ENCODE data around the gene ZNF189.
A peak's percentile ranks its signal among the peaks of the same experiment; 100 is the strongest.

Gene ZNF189

GRCh38 chr9:101457003-101457402 lies 58.4 kb downstream of the ZNF189 start:
- no peak overlapping the region for H3K4me3 ChIP-seq (ENCODE audit: low read length)
- H3K9ac ChIP-seq (ENCODE audit: low read length): no peak overlapping the region
- DNase-seq (ENCODE audit: low read depth): no peak
- no peaks in the 10 kb centered on the region for H3K9me3 ChIP-seq (ENCODE audit: control insufficient read depth, low read length)
- peaks cover 14% of the 10 kb centered on the region for H3K27me3 ChIP-seq (replicated peaks; ENCODE audit: control insufficient read depth, insufficient read depth, low read length)
- H3K36me3 ChIP-seq (ENCODE audit: control insufficient read depth, insufficient read depth, low read length, severe bottlenecking): no peaks in the 10 kb centered on the region
- H3K4me1 ChIP-seq (ENCODE audit: control insufficient read depth, insufficient read depth, low read length): peaks cover 32% of the 10 kb centered on the region

DNA sequence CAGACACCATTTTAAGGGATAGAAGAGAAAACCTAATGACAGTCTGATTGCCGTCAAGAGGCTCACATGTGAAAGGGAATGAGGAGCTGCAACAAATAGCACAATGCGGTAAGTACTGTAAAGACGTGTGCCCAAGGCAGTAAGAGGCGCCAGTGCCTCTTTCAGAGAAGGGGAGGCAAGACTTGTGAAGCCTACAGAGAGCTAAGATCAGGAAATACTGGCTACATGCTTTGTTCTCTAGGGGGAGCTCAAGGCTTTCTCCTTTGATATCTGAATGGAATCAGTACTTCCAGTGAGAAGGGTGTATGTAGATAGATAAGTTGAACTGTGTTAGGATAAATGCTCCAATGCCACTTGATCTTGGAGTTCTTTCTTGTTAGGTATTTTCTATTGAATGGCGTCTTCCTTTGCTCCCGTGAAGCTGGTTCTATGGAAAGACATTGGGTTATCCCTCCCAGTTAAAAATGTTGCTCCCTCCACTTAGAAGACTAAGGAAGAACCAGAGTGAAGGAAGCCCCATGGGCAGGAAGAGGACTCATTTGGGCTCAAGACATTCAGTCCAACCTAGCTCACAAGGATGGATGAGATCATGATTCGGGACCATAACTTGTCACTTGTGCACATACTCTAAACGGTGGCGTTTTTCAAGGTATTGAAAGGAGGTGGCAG lies 60.4 kb downstream of the ZNF189 start:
- Histone ChIP-seq H3K36me3 (ENCODE audit: control insufficient read depth, insufficient read depth, low read length, severe bottlenecking) (no peaks in the 10 kb centered on the region), H3K9me3 (ENCODE audit: control insufficient read depth, low read length) (no peaks in the 10 kb centered on the region), H3K27me3 (replicated peaks; ENCODE audit: control insufficient read depth, insufficient read depth, low read length) (peaks cover 16% of the 10 kb centered on the region), H3K4me3 (ENCODE audit: low read length) (no peak overlapping the region), H3K9ac (ENCODE audit: low read length) (no peak overlapping the region), H3K4me1 (ENCODE audit: control insufficient read depth, insufficient read depth, low read length) (peaks cover 32% of the 10 kb centered on the region)
- DNase-seq (ENCODE audit: low read depth): peak; percentile 92
